K562 (cell line): ENCODE measurements around the gene EVI5. TPM values are rescaled to one million over a fixed set of nuclear protein-coding genes. Genes with fewer than 3 reads are reported as not detected.
A peak's percentile ranks its signal among the peaks of the same experiment; 100 is the strongest.

Experiments
- BCOR ChIP-seq: fragments of 450-650 bp; IDR thresholded peaks from 2 replicates; pipeline ENCODE4 v1.6.1; 2016
- EZH2 ChIP-seq: IDR thresholded peaks from 2 replicates; pipeline ENCODE4 v1.6.1; 2012; ENCODE audit warnings: low read depth, mild to moderate bottlenecking, inconsistent platforms, low read length, borderline replicate concordance
- GABPB2 ChIP-seq: fragments of 250-450 bp; sonication (Bioruptor Pico); conservative IDR thresholded peaks from 2 replicates; pipeline ENCODE4 v1.5.1; 2021; ENCODE audit warnings: mild to moderate bottlenecking
- HSF4 ChIP-seq: fragments of 250-450 bp; sonication (Bioruptor Pico); IDR thresholded peaks from 2 replicates; pipeline ENCODE4 v2.1.2; 2022; ENCODE audit warnings: mild to moderate bottlenecking, moderate library complexity, borderline replicate concordance
- JUND ChIP-seq, 2 experiments: IDR thresholded peaks; 2 replicates in 1 of 2; 3 replicates in 1 of 2; pipeline ENCODE4 v1.6.1; 2011; ENCODE audit warnings: borderline replicate concordance in 2 of 2, low read depth in 2 of 2, low read length in 2 of 2, improper control_type of control experiment in 1 of 2, missing biosample characterization in 1 of 2, missing genetic modification characterization in 1 of 2, missing genetic modification reagents in 1 of 2
- KLF1 ChIP-seq: fragments of 450-650 bp; IDR thresholded peaks from 2 replicates; pipeline ENCODE4 v1.6.1; 2016; ENCODE audit warnings: missing genetic modification characterization, missing compliant biosample characterization
- MBD2 ChIP-seq: sonication (generic); IDR thresholded peaks from 2 replicates; pipeline ENCODE4 v1.6.1; 2016; ENCODE audit warnings: low read depth, borderline replicate concordance
- MEIS2 ChIP-seq: fragments of 450-650 bp; IDR thresholded peaks from 2 replicates; pipeline ENCODE4 v1.6.1; 2014; ENCODE audit warnings: mild to moderate bottlenecking; ENCODE audit not compliant: partially characterized antibody
- NFE2L1 ChIP-seq: fragments of 450-650 bp; IDR thresholded peaks from 2 replicates; pipeline ENCODE4 v1.6.1; 2016; ENCODE audit warnings: missing genetic modification characterization, low read depth, mild to moderate bottlenecking, missing compliant biosample characterization, moderate library complexity, borderline replicate concordance
- RBBP5 ChIP-seq: fragments of 200-600 bp; sonication (generic); IDR thresholded peaks from 2 replicates; pipeline ENCODE4 v1.6.1; 2012; ENCODE audit warnings: borderline replicate concordance, mild to moderate bottlenecking, low read length, control low read depth, inconsistent platforms; ENCODE audit not compliant: insufficient read depth, poor library complexity, severe bottlenecking
- SMARCE1 ChIP-seq: fragments of 450-650 bp; IDR thresholded peaks from 2 replicates; pipeline ENCODE4 v1.7.1; 2016; ENCODE audit warnings: mild to moderate bottlenecking
- ZKSCAN8 ChIP-seq: fragments of 200-800 bp; sonication (Bioruptor generic); IDR thresholded peaks from 2 replicates; pipeline ENCODE4 v1.6.1; 2016; ENCODE audit warnings: missing genetic modification characterization, missing compliant biosample characterization
- ZNF217 ChIP-seq: sonication (generic); formaldehyde crosslinking; IDR thresholded peaks from 2 replicates; pipeline ENCODE4 v1.8.0; 2022; ENCODE audit warnings: mild to moderate bottlenecking, missing genetic modification reagents
- ZNF282 ChIP-seq: sonication (generic); formaldehyde crosslinking; IDR thresholded peaks from 2 replicates; pipeline ENCODE4 v1.8.1; 2023; ENCODE audit warnings: missing genetic modification reagents
- ZNF77 ChIP-seq: fragments of 250-450 bp; sonication (Bioruptor Pico); IDR thresholded peaks from 2 replicates; pipeline ENCODE4 v1.5.0; 2020
- polyA plus RNA-seq, 8 experiments: library from polyadenylated mRNA; depleted of rRNA in 4 of 8; stranded (reverse) in 5 of 8; unstranded in 3 of 8; fragments of >200 nt; fragmentation: Nextera tagmentation in 2 of 8; fragmentation: Illumina TruSeq in 1 of 8; extraction: Ambion mirVana in 2 of 8; extraction: Trizol in 1 of 8; gene quantifications; 2 replicates each; pipeline versions ENCODE4 v1.2.1 to v1.2.3, GENCODE V29; 2011 to 2014; ENCODE audit warnings: inconsistent platforms in 1 of 8, missing spikeins in 1 of 8
- total RNA-seq, 7 experiments: library from RNA; depleted of rRNA in 6 of 7; stranded (reverse); fragments of >200 nt in 6 of 7; fragmentation: Illumina TruSeq in 2 of 7; extraction: Trizol in 2 of 7; gene quantifications; 2 replicates each; pipeline versions ENCODE4 v1.2.1 to v1.2.3, GENCODE V29; 2011 to 2021; ENCODE audit warnings: low replicate concordance in 1 of 7
- TF ChIP-seq, protein P1 (sequence below): fragments of 450-650 bp; IDR thresholded peaks from 2 replicates; pipeline ENCODE4 v1.6.1; 2018; ENCODE audit warnings: mild to moderate bottlenecking, low read depth; ENCODE audit not compliant: partially characterized antibody
- TF ChIP-seq, protein P2 (sequence below), 2 experiments: IDR thresholded peaks; 2 replicates each; pipeline ENCODE4 v1.6.1; 2011; ENCODE audit warnings: borderline replicate concordance in 1 of 2, control low read depth in 1 of 2, low read depth in 1 of 2, low read length in 1 of 2, mild to moderate bottlenecking in 1 of 2, mixed read lengths in 1 of 2, moderate library complexity in 1 of 2; ENCODE audit not compliant: insufficient read depth in 1 of 2, insufficient read length in 1 of 2, poor library complexity in 1 of 2, severe bottlenecking in 1 of 2; ENCODE audit errors: extremely low read depth in 1 of 2
- TF ChIP-seq, protein P3 (sequence below): fragments of 450-650 bp; IDR thresholded peaks from 2 replicates; pipeline ENCODE4 v1.6.1; 2016; ENCODE audit warnings: low read depth

EVI5 gene
- total and polyA plus RNA-seq, 9 of the 15 experiments (the other 6 are each of a cell fraction or from before 2014, with no cell fraction given) = 1.7 to 50.1 (median 13.7) TPM

DNA sequence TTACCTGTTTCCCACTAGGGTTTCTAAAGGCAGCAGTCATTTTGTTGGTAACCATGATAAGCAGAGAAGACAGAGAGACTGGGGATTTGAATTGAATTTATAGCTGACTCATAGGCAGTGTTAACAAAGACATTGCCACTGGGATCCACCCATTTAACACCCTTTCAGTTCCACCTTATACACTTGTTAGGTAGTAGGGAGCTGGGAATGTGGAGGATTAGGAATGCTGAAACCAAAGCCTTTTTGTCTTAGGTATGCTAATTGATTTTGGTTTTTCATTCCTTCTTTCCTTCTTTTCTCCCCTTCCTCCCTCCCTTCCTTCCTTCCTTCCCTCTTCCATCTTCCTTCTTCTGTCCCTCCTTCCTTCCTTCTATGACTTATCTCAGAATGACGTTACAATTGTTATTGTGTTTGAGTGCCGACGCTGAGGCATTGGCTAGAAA, 7.5 kb upstream of the EVI5 start (continued):
- TF ChIP-seq, protein P1, sequence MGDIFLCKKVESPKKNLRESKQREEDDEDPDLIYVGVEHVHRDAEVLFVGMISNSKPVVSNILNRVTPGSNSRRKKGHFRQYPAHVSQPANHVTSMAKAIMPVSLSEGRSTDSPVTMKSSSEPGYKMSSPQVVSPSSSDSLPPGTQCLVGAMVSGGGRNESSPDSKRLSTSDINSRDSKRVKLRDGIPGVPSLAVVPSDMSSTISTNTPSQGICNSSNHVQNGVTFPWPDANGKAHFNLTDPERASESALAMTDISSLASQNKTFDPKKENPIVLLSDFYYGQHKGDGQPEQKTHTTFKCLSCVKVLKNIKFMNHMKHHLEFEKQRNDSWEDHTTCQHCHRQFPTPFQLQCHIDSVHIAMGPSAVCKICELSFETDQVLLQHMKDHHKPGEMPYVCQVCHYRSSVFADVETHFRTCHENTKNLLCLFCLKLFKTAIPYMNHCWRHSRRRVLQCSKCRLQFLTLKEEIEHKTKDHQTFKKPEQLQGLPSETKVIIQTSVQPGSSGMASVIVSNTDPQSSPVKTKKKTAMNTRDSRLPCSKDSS = no peak
- TF ChIP-seq JUND (IDR thresholded peaks at IDR 0.05; ENCODE audit: borderline replicate concordance, low read depth, low read length) (peak; percentile 79), JUND (tag; IDR thresholded peaks at IDR 0.05; ENCODE audit: borderline replicate concordance, low read depth, low read length) (peak; percentile 88; the same call in 2 of the 3 replicates), NFE2L1 (tag) (peak; percentile 71), GABPB2 (CRISPR knock-in tag) (no peak), RBBP5 (no peak), ZNF217 (no peak), SMARCE1 (peak; percentile 71), ZNF77 (CRISPR knock-in tag) (no peak), BCOR (peak; percentile 27; the same call in 1 of the 2 replicates), MBD2 (no peak), KLF1 (tag) (no peak), EZH2 (no peak), ZKSCAN8 (CRISPR knock-in tag) (no peak), HSF4 (no peak), MEIS2 (peak; percentile 9), ZNF282 (no peak)
- TF ChIP-seq, protein P2, sequence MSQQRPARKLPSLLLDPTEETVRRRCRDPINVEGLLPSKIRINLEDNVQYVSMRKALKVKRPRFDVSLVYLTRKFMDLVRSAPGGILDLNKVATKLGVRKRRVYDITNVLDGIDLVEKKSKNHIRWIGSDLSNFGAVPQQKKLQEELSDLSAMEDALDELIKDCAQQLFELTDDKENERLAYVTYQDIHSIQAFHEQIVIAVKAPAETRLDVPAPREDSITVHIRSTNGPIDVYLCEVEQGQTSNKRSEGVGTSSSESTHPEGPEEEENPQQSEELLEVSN (IDR thresholded peaks at IDR 0.05; ENCODE audit: borderline replicate concordance in 1 of 2, extremely low read depth in 1 of 2, insufficient read depth in 1 of 2, insufficient read length in 1 of 2, low read depth in 1 of 2, low read length in 1 of 2, poor library complexity in 1 of 2, severe bottlenecking in 1 of 2) = no peak
- TF ChIP-seq, protein P3, sequence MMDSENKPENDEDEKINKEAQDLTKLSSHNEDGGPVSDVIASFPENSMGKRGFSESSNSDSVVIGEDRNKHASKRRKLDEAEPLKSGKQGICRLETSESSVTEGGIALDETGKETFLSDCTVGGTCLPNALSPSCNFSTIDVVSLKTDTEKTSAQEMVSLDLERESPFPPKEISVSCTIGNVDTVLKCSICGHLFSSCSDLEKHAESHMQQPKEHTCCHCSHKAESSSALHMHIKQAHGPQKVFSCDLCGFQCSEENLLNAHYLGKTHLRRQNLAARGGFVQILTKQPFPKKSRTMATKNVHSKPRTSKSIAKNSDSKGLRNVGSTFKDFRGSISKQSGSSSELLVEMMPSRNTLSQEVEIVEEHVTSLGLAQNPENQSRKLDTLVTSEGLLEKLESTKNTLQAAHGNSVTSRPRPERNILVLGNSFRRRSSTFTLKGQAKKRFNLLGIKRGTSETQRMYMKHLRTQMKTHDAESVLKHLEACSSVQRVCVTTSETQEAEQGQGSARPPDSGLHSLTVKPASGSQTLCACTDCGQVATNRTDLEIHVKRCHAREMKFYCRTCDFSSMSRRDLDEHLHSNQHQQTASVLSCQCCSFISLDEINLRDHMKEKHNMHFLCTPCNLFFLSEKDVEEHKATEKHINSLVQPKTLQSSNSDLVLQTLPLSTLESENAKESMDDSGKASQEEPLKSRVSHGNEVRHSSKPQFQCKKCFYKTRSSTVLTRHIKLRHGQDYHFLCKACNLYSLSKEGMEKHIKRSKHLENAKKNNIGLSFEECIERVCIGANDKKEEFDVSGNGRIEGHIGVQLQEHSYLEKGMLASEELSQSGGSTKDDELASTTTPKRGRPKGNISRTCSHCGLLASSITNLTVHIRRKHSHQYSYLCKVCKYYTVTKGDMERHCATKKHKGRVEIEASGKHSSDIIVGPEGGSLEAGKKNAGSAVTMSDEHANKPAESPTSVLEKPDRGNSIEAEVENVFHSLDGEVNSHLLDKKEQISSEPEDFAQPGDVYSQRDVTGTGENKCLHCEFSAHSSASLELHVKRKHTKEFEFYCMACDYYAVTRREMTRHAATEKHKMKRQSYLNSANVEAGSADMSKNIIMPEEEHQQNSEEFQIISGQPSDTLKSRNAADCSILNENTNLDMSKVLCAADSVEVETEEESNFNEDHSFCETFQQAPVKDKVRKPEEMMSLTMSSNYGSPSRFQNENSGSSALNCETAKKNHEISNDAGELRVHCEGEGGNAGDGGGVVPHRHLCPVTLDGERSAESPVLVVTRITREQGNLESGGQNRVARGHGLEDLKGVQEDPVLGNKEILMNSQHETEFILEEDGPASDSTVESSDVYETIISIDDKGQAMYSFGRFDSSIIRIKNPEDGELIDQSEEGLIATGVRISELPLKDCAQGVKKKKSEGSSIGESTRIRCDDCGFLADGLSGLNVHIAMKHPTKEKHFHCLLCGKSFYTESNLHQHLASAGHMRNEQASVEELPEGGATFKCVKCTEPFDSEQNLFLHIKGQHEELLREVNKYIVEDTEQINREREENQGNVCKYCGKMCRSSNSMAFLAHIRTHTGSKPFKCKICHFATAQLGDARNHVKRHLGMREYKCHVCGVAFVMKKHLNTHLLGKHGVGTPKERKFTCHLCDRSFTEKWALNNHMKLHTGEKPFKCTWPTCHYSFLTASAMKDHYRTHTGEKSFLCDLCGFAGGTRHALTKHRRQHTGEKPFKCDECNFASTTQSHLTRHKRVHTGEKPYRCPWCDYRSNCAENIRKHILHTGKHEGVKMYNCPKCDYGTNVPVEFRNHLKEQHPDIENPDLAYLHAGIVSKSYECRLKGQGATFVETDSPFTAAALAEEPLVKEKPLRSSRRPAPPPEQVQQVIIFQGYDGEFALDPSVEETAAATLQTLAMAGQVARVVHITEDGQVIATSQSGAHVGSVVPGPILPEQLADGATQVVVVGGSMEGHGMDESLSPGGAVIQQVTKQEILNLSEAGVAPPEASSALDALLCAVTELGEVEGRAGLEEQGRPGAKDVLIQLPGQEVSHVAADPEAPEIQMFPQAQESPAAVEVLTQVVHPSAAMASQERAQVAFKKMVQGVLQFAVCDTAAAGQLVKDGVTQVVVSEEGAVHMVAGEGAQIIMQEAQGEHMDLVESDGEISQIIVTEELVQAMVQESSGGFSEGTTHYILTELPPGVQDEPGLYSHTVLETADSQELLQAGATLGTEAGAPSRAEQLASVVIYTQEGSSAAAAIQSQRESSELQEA = no peak
